OCI-LY1 (cell line): ENCODE measurements around the gene HELQ.

Experiments
- H2AFZ ChIP-seq: fragments of 200-600 bp; sonication (generic), shearing (Covaris generic); 2 replicates; pipeline ENCODE4 v1.6.0; 2014; ENCODE audit warnings: antibody characterized with exemption, mild to moderate bottlenecking, low read length
- H3F3A ChIP-seq: fragments of 200-600 bp; sonication (generic), shearing (Covaris generic); 2 replicates; pipeline ENCODE4 v1.6.0; 2014; ENCODE audit warnings: mild to moderate bottlenecking, antibody characterized with exemption, low read length, moderate library complexity; ENCODE audit not compliant: insufficient read depth
- H3K27ac ChIP-seq: fragments of 200-600 bp; sonication (generic); 2 replicates; pipeline ENCODE4 v1.5.1; 2014; ENCODE audit warnings: low read length, mixed run types, mild to moderate bottlenecking, low read depth; ENCODE audit not compliant: poor library complexity, severe bottlenecking
- H3K27me3 ChIP-seq: fragments of 200-600 bp; sonication (generic); 2 replicates; pipeline ENCODE4 v1.6.0; 2014; ENCODE audit warnings: antibody characterized with exemption, mild to moderate bottlenecking, low read length, moderate library complexity; ENCODE audit not compliant: insufficient read depth
- H3K36me3 ChIP-seq: fragments of 200-600 bp; sonication (generic); 2 replicates; pipeline ENCODE4 v1.6.1; 2014; ENCODE audit warnings: mild to moderate bottlenecking, antibody characterized with exemption, low read length, moderate library complexity, mixed read lengths; ENCODE audit not compliant: insufficient read depth
- H3K4me1 ChIP-seq: fragments of 200-600 bp; sonication (generic); 2 replicates; pipeline ENCODE4 v1.5.1; 2014; ENCODE audit warnings: mild to moderate bottlenecking, low read length, moderate library complexity; ENCODE audit not compliant: insufficient read depth, severe bottlenecking
- H3K4me2 ChIP-seq: fragments of 200-600 bp; sonication (generic), shearing (Covaris generic); 2 replicates; pipeline ENCODE4 v1.6.1; 2014; ENCODE audit warnings: low read length
- H3K4me3 ChIP-seq: fragments of 200-600 bp; sonication (generic); 2 replicates; pipeline ENCODE4 v1.5.1; 2014; ENCODE audit warnings: low read length, low read depth, mild to moderate bottlenecking, mixed read lengths; ENCODE audit not compliant: poor library complexity, severe bottlenecking
- H3K79me2 ChIP-seq: fragments of 200-600 bp; shearing (Covaris generic); 2 replicates; pipeline ENCODE4 v1.6.1; 2016; ENCODE audit warnings: mixed run types, low read length, mixed read lengths; ENCODE audit not compliant: insufficient read depth
- H3K9ac ChIP-seq: fragments of 200-600 bp; sonication (generic), shearing (Covaris generic); 2 replicates; pipeline ENCODE4 v1.6.1; 2014; ENCODE audit warnings: mild to moderate bottlenecking, low read length, mixed read lengths
- H3K9me2 ChIP-seq: fragments of 200-600 bp; sonication (generic), shearing (Covaris generic); 2 replicates; pipeline ENCODE4 v1.6.1; 2014; ENCODE audit warnings: low read depth, mild to moderate bottlenecking, low read length, mixed read lengths
- H3K9me3 ChIP-seq: fragments of 200-600 bp; shearing (Covaris generic); 2 replicates; pipeline ENCODE4 v1.6.1; 2014; ENCODE audit warnings: low read length, mixed read lengths
- H4K20me1 ChIP-seq: fragments of 200-600 bp; sonication (generic), shearing (Covaris generic); 2 replicates; pipeline ENCODE4 v1.6.0; 2016; ENCODE audit warnings: mild to moderate bottlenecking, low read length; ENCODE audit not compliant: insufficient read depth
- CTCF ChIP-seq: fragments of 200-600 bp; sonication (generic), shearing (Covaris generic); IDR thresholded peaks from 2 replicates; pipeline ENCODE4 v1.5.1; 2017; ENCODE audit warnings: mild to moderate bottlenecking, antibody characterized with exemption, low read length, moderate library complexity, mixed read lengths
- EZH2 ChIP-seq: fragments of 200-600 bp; sonication (generic), shearing (Covaris generic); IDR thresholded peaks from 2 replicates; pipeline ENCODE4 v1.8.0; 2017; ENCODE audit warnings: borderline replicate concordance, mixed run types, mild to moderate bottlenecking, antibody characterized with exemption, low read length, moderate library complexity, mixed read lengths

The HELQ gene

GRCh38 chr4:83490876-83491450 lies 35.3 kb upstream of the HELQ start:
- H3K36me3 ChIP-seq = no peaks in the 10 kb centered on the region
- H2AFZ ChIP-seq = no peak overlapping the region
- peak; percentile 92 for TF ChIP-seq CTCF
- no peak for TF ChIP-seq EZH2

GRCh38 chr4:83489711-83490326 lies 34.2 kb upstream of the HELQ start:
- no peaks in the 10 kb centered on the region for H3K9me2 ChIP-seq
- no peaks in the 10 kb centered on the region for H3K9me3 ChIP-seq
- TF ChIP-seq CTCF (no peak), EZH2 (no peak)
- no peak overlapping the region for H3K4me2 ChIP-seq
- H3K27ac ChIP-seq = no peak overlapping the region
- 0 out of 2 replicates have a peak, but pooled peaks cover 3% of the 10 kb centered on the region for H3F3A ChIP-seq
- no peaks in the 10 kb centered on the region for H4K20me1 ChIP-seq
- no peaks in the 10 kb centered on the region for H3K79me2 ChIP-seq
- no peak overlapping the region for H3K9ac ChIP-seq
- H2AFZ ChIP-seq = no peak overlapping the region
- peaks cover 7% of the 10 kb centered on the region for H3K4me1 ChIP-seq
- H3K27me3 ChIP-seq = no peaks in the 10 kb centered on the region
- no peaks in the 10 kb centered on the region for H3K36me3 ChIP-seq
- H3K4me3 ChIP-seq = no peak overlapping the region

More at GRCh38 chr4:83490876-83491450, 35.3 kb upstream of the HELQ start:
- no peak overlapping the region for H3K4me3 ChIP-seq
- H4K20me1 ChIP-seq = no peaks in the 10 kb centered on the region
- 0 out of 2 replicates have a peak, but pooled peaks cover 3% of the 10 kb centered on the region for H3F3A ChIP-seq
- no peaks in the 10 kb centered on the region for H3K79me2 ChIP-seq
- H3K9me3 ChIP-seq = no peaks in the 10 kb centered on the region
- H3K9ac ChIP-seq = no peak overlapping the region
- H3K4me1 ChIP-seq = no peaks in the 10 kb centered on the region
- no peaks in the 10 kb centered on the region for H3K9me2 ChIP-seq
- no peak overlapping the region for H3K27ac ChIP-seq
- H3K4me2 ChIP-seq = no peak overlapping the region
- H3K27me3 ChIP-seq = no peaks in the 10 kb centered on the region

- Histone ChIP-seq H3K4me2 (no peak overlapping the region), H3K27me3 (no peaks in the 10 kb centered on the region), H3K36me3 (no peaks in the 10 kb centered on the region), H3K4me1 (peaks cover 26% of the 10 kb centered on the region), H3K4me3 (no peak overlapping the region), H4K20me1 (no peaks in the 10 kb centered on the region), H3K79me2 (no peaks in the 10 kb centered on the region), H3K27ac (no peak overlapping the region), H3K9ac (no peak overlapping the region), H3F3A (0 out of 2 replicates have a peak, but pooled peaks cover 3% of the 10 kb centered on the region), H3K9me2 (no peaks in the 10 kb centered on the region), H2AFZ (peak overlapping the region; percentile 40; the same call in 1 of the 2 replicates), H3K9me3 (no peaks in the 10 kb centered on the region)
- no peak for TF ChIP-seq CTCF
- no peak for TF ChIP-seq EZH2
Observed at GRCh38 chr4:83486457-83487129, 31.0 kb upstream of the HELQ start.
